ENCODE measurements around the gene EFCAB9.

GRCh38 chr5:172169216-172169615, 24.8 kb upstream of the EFCAB9 start:
- no peak for TF ChIP-seq POLR2AphosphoS5 (IDR thresholded peaks at IDR 0.05; ENCODE audit: low read depth, low read length)
- TF ChIP-seq REST (IDR thresholded peaks at IDR 0.05; ENCODE audit: insufficient read depth in 1 of 2, low read depth in 2 of 2, low read length in 2 of 2) = no peak

Data from PFSK-1 (cell line).